Measurements from ENCODE around the gene DAPK2. TPM values are rescaled to one million over a fixed set of nuclear protein-coding genes. Genes with fewer than 3 reads are reported as not detected.
A peak's percentile ranks its signal among the peaks of the same experiment; 100 is the strongest.

Gene DAPK2
- total RNA-seq, 4 donors from 2014 or later = 45.1 to 244 (median 107) TPM

DNA sequence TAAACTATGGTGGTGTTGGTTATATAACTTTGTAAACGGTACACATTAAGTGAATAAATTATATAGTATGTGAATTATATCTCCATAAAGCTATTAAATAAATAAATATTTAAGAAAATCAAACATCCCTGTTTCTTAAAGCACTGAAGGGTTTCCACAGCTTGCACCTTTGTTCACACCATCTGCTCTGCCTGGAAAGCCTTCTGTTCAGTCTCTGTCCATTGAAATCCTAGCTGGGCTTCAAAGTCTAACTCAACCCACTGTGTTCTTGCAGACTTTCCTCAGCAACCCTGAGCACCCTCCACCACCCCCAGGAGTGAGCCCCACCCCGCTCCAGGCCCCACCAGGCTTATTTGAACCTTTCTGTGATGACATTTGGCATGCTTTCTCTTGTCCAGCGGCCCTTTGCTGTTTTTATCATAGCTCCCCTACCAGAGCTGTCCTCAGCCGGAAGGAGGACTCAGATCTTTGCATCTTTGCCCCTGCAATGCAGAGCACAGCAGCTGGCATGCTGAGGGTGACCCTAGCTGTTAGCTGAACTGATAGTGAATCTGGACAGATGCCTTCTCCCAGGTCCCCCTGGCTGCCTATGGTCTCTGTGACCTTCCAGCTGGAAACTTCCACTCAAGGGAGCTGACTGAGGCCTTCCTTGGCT is 105.2 kb downstream of the DAPK2 start:
- H3K36me3 ChIP-seq = no peaks in the 10 kb centered on the region
- in situ Hi-C loops (cut with MboI; ENCODE audit: low pct_ligation_motif_present in 1 of 4, low pct_unique_long_range_greater_than_20kb in 1 of 4, low sequenced_read_pairs in 3 of 4) = loop anchor here in 1 of 4 donors (25.0 kb wide), 1 partner anchor 121 kb away; no protein-coding TSS in a partner anchor
- intact Hi-C loops (cut with DNase I; ENCODE audit: low total_unique reads) = no loop called here
- TF ChIP-seq, protein P1, sequence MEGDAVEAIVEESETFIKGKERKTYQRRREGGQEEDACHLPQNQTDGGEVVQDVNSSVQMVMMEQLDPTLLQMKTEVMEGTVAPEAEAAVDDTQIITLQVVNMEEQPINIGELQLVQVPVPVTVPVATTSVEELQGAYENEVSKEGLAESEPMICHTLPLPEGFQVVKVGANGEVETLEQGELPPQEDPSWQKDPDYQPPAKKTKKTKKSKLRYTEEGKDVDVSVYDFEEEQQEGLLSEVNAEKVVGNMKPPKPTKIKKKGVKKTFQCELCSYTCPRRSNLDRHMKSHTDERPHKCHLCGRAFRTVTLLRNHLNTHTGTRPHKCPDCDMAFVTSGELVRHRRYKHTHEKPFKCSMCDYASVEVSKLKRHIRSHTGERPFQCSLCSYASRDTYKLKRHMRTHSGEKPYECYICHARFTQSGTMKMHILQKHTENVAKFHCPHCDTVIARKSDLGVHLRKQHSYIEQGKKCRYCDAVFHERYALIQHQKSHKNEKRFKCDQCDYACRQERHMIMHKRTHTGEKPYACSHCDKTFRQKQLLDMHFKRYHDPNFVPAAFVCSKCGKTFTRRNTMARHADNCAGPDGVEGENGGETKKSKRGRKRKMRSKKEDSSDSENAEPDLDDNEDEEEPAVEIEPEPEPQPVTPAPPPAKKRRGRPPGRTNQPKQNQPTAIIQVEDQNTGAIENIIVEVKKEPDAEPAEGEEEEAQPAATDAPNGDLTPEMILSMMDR (IDR thresholded peaks at IDR 0.05) = no peak
- TF ChIP-seq POLR2A (IDR thresholded peaks at IDR 0.05) = no peak
- no peak for TF ChIP-seq EP300 (IDR thresholded peaks at IDR 0.05; ENCODE audit: low read depth)
- TF ChIP-seq POLR2AphosphoS5 (IDR thresholded peaks at IDR 0.05) = no peak
- peak overlapping the region; percentile 16 to 66 (median 20) for H3K27ac ChIP-seq
- H3K9me3 ChIP-seq = no peaks in the 10 kb centered on the region
- H3K27me3 ChIP-seq = no peaks in the 10 kb centered on the region
- peaks cover 0 to 25% (median 6%) of the 10 kb centered on the region in 4 donors for H3K4me1 ChIP-seq
- WGBS, 2 donors (ENCODE audit: low coverage in 1 of 2) = 50% methylated on average over 1 to 4 of the region's 4 CpGs
- H3K4me3 ChIP-seq = no peak overlapping the region
- DNase-seq = no peak

DNA sequence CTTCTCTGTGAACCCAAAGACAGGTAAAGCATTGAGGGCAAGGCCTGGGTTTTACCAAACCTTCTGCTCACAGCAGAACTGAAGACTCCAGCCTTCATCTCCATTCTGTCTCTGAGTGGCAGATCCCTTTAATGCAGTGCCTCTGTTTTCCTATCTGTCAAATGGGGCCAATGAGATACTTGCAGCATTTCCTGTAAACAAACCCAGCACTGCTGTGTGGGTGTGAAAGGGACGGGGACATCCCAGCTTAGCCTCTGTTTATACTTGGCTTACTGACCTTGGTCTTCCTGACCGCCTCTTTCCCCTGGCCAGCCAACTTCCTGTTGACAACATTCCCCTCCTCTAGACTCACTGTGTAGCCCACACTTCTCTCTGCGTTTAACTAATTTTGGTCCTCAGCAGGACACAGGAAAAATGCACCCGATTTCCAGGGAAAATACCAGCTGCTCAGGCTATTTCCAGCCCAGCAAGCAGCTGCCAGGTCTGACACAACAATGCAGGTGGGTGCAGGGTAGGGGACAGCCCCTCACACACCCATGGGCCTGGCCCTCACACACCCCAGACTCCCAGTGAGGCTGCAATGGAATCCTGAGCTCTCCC is 106.7 kb downstream of the DAPK2 start:
- no peak overlapping the region for H3K4me3 ChIP-seq
- H3K9me3 ChIP-seq = no peaks in the 10 kb centered on the region
- peak overlapping the region; percentile 6 to 66 (median 46) for H3K27ac ChIP-seq
- 40 to 45% methylated on average over 2 to 4 of the region's 4 CpGs for WGBS, 2 donors (ENCODE audit: low coverage in 1 of 2)
- H3K36me3 ChIP-seq = no peaks in the 10 kb centered on the region
- in situ Hi-C loops (cut with MboI; ENCODE audit: low pct_ligation_motif_present in 1 of 4, low pct_unique_long_range_greater_than_20kb in 1 of 4, low sequenced_read_pairs in 3 of 4) (loop anchor here in 1 of 4 donors (25.0 kb wide), 1 partner anchor 123 kb away; no protein-coding TSS in a partner anchor), intact Hi-C loops (cut with DNase I; ENCODE audit: low total_unique reads) (no loop called here)
- H3K4me1 ChIP-seq = peaks cover 0 to 22% (median 6%) of the 10 kb centered on the region in 4 donors
- peak in 2 of 3 donors; percentile 22 to 57 for TF ChIP-seq POLR2AphosphoS5 (IDR thresholded peaks at IDR 0.05)
- TF ChIP-seq, protein P1 (IDR thresholded peaks at IDR 0.05) = no peak
- DNase-seq = peak; percentile 50
- H3K27me3 ChIP-seq = no peaks in the 10 kb centered on the region

DNA sequence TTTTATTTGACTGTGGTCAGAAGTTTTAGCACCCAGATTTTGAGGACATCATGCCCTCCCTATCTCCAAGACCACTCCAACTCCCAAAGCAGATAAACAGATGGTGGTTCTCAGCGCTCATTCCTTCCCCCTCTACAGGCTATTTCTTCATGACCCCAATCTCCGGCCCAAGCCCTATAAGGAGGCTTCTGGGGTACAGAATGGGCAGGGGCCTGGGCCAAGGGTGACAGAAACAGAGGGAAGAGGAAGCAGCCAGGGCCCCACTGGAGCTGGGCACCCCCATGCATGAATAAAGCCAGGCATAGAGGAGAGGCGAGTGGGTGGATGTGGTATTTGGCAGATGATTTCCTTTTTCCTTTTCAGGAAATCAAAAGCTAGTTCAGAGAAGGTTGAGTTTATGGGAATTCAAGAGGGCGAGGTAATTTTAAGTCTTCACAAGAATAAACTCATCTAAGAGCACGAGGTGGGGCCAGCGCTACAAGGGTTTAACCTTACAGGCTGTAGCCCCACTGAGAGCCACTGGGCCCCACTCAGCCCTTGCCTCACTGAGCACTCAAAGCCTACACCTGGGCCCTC is 107.7 kb downstream of the DAPK2 start:
- H3K27me3 ChIP-seq = no peaks in the 10 kb centered on the region
- peak overlapping the region in 3 of 4 donors; percentile 31 to 66 (median 42) for H3K27ac ChIP-seq
- H3K4me3 ChIP-seq = no peak overlapping the region
- TF ChIP-seq POLR2AphosphoS5 (IDR thresholded peaks at IDR 0.05) (no peak), POLR2A (IDR thresholded peaks at IDR 0.05) (no peak), EP300 (IDR thresholded peaks at IDR 0.05; ENCODE audit: low read depth) (no peak)
- TF ChIP-seq, protein P1 (IDR thresholded peaks at IDR 0.05) = no peak
- no peaks in the 10 kb centered on the region for H3K36me3 ChIP-seq
- DNase-seq = no peak
- 77 to 79% methylated on average over 5 to 6 of the region's 6 CpGs for WGBS, 2 donors (ENCODE audit: low coverage in 1 of 2)
- intact Hi-C loops (cut with DNase I; ENCODE audit: low total_unique reads) = no loop called here
- no peaks in the 10 kb centered on the region for H3K9me3 ChIP-seq
- H3K4me1 ChIP-seq = peaks cover 0 to 22% (median 6%) of the 10 kb centered on the region in 4 donors
- in situ Hi-C loops (cut with MboI; ENCODE audit: low pct_ligation_motif_present in 1 of 4, low pct_unique_long_range_greater_than_20kb in 1 of 4, low sequenced_read_pairs in 3 of 4) = loop anchor here in 1 of 4 donors (25.0 kb wide), 1 partner anchor 124 kb away; no protein-coding TSS in a partner anchor

DNA sequence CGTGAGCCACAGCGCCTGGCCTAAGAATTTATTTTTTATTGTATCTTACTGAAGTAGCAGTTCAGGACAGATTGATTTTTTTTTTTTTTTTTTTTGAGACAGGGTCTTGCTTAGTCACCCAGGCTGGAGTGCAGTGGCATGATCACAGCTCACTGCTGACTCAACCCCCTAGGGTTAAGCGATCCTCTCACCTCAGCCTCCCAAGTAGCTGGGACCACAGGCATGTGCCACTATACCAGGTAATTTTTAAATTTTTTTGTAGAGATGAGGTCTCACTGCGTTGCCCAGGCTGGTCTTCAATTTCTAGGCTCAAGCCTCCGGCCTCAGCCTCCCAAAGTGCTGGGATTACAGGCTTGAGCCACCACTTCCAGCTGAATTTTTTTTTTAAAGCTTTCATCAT is 112.8 kb downstream of the DAPK2 start:
- H3K36me3 ChIP-seq = no peaks in the 10 kb centered on the region
- in situ Hi-C loops (cut with MboI; ENCODE audit: low pct_ligation_motif_present in 1 of 4, low pct_unique_long_range_greater_than_20kb in 1 of 4, low sequenced_read_pairs in 3 of 4) = loop anchor here in 1 of 4 donors (25.0 kb wide), 1 partner anchor 129 kb away; no protein-coding TSS in a partner anchor
- H3K27me3 ChIP-seq = no peaks in the 10 kb centered on the region
- H3K4me3 ChIP-seq = no peak overlapping the region
- WGBS, 2 donors (ENCODE audit: low coverage in 1 of 2) = 88 to 94% methylated on average over 2 to 5 of the region's 5 CpGs
- TF ChIP-seq POLR2AphosphoS5 (IDR thresholded peaks at IDR 0.05) (no peak), EP300 (IDR thresholded peaks at IDR 0.05; ENCODE audit: low read depth) (no peak), POLR2A (IDR thresholded peaks at IDR 0.05) (no peak)
- TF ChIP-seq, protein P1 (IDR thresholded peaks at IDR 0.05) = no peak
- no peak for DNase-seq
- H3K27ac ChIP-seq = no peak overlapping the region
- intact Hi-C loops (cut with DNase I; ENCODE audit: low total_unique reads) = no loop called here
- no peaks in the 10 kb centered on the region for H3K9me3 ChIP-seq
- peaks cover 0 to 4% (median under 1%) of the 10 kb centered on the region in 4 donors for H3K4me1 ChIP-seq

All from transverse colon (tissue), 4 donors.